Heart left ventricle (tissue), 13 donors: ENCODE measurements around the gene NOP9.

ENCODE experiments used
- POLR2A ChIP-seq, 2 donors: fragments of 450-650 bp; IDR thresholded peaks; one replicate each; pipeline ENCODE4 v1.6.1; 2017; ENCODE audit warnings: antibody characterized with exemption in 2 of 2, mild to moderate bottlenecking in 2 of 2, moderate library complexity in 2 of 2
- TF ChIP-seq, protein P1 (sequence below), 12 donors: fragments of 200-600 bp; sonication (generic) in 4 of 12; IDR thresholded peaks; one replicate each; pipeline versions ENCODE4 v1.5.0 to v1.8.0; 2018 to 2022; ENCODE audit warnings: antibody characterized with exemption in 12 of 12, mild to moderate bottlenecking in 5 of 12
- donor health status: ischemic (EF 13 %, LVEDD 7.1; RV severe dilation, severe dysfunction).
- donor health status: DM: no; HTN: yes; CAD: no.
- donor health status: DM: no; HTN: no; CAD: no.
- donor health status: ischemic (EF 25% LVEDD 6.9; RV normal size, moderate dysfunction).
- donor health status: ischemic (EF 25% LVEDD 5.7; RV mildly dilated, moderate dysfunction).
- donor health status: ischemic (EF 35%, LVEDD 5.7; RV mildly dilated, moderate dysfunction).
- donor health status: nonischemic (EF 11% LVEDD 7.7; RV severe dilation, severe dysfunction).
- donor health status: DM: yes; HTN: yes; CAD: no.
- donor health status: PGD.
- donor health status: ischemic (EF 29% LVEDD 5.4; RV normal size, mild dysfunction).
- donor health status: nonischemic (EF 23%, LVEDD 6.1; RV moderate dilation, normal function).

DNA sequence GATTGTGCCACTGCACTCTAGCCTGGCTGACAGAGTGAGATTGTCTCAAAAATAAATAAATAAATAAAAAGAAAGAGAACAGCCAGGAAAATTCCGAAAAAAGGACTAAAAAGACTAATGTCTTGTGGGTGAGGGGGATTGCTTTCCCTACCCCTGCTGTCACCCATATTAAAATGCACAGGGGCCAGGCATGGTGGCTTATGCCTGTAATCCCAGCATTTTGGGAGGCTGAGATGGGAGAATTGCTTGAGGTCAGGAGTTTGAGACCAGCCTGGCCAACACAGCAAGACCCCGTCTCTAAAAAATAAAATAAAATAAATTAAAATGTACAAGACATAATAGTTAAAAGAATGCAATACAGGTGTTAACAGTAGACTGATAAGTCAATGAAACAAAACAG, 6.1 kb upstream of the NOP9 start:
- TF ChIP-seq, protein P1, sequence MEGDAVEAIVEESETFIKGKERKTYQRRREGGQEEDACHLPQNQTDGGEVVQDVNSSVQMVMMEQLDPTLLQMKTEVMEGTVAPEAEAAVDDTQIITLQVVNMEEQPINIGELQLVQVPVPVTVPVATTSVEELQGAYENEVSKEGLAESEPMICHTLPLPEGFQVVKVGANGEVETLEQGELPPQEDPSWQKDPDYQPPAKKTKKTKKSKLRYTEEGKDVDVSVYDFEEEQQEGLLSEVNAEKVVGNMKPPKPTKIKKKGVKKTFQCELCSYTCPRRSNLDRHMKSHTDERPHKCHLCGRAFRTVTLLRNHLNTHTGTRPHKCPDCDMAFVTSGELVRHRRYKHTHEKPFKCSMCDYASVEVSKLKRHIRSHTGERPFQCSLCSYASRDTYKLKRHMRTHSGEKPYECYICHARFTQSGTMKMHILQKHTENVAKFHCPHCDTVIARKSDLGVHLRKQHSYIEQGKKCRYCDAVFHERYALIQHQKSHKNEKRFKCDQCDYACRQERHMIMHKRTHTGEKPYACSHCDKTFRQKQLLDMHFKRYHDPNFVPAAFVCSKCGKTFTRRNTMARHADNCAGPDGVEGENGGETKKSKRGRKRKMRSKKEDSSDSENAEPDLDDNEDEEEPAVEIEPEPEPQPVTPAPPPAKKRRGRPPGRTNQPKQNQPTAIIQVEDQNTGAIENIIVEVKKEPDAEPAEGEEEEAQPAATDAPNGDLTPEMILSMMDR (IDR thresholded peaks at IDR 0.05): no peak
- no peak for TF ChIP-seq POLR2A (IDR thresholded peaks at IDR 0.05)
